Kidney (tissue), 14 donors: ENCODE measurements around the gene SMTNL2. TPM values are rescaled to one million over a fixed set of nuclear protein-coding genes. Genes with fewer than 3 reads are reported as not detected.
A peak's percentile ranks its signal among the peaks of the same experiment; 100 is the strongest.

Experiments used
- DNase-seq, 5 donors: peaks; one replicate each; pipeline ENCODE4 v3.0.0-alpha.2; 2013 to 2020
- FAIRE-seq: peaks from 2 replicates; lab custom pipeline; 2012; peaks lifted over from hg19 to GRCh38; lab: Jason Lieb, UNC
- H3K27ac ChIP-seq, 2 donors: one replicate each; pipeline ENCODE4 v1.7.0; 2013; ENCODE audit warnings: low read depth in 2 of 2, low read length in 2 of 2, inconsistent platforms in 1 of 2
- H3K27me3 ChIP-seq: one replicate; pipeline ENCODE4 v1.7.1; 2013; ENCODE audit warnings: low read length, inconsistent platforms; ENCODE audit not compliant: control insufficient read depth, insufficient read depth
- H3K36me3 ChIP-seq, 3 donors: one replicate each; pipeline versions ENCODE4 v1.7.0 to v1.7.1; 2013; ENCODE audit warnings: low read length in 3 of 3, control low read depth in 1 of 3, inconsistent platforms in 1 of 3; ENCODE audit not compliant: insufficient read depth in 3 of 3, control insufficient read depth in 2 of 3
- H3K4me1 ChIP-seq, 3 donors: one replicate each; pipeline versions ENCODE4 v1.7.0 to v1.7.1; 2013; ENCODE audit warnings: low read length in 3 of 3, inconsistent platforms in 1 of 3, low read depth in 1 of 3; ENCODE audit not compliant: control insufficient read depth in 2 of 3, insufficient read depth in 2 of 3
- H3K4me3 ChIP-seq, 3 donors: one replicate each; pipeline versions ENCODE4 v1.7.0 to v1.8.1; 2013; ENCODE audit warnings: low read length in 3 of 3, control low read depth in 1 of 3, inconsistent platforms in 1 of 3
- H3K9ac ChIP-seq, 3 donors: one replicate each; pipeline versions ENCODE4 v1.7.0 to v1.7.1; 2013; ENCODE audit warnings: low read length in 3 of 3, control low read depth in 1 of 3, inconsistent platforms in 1 of 3
- H3K9me3 ChIP-seq, 3 donors: one replicate each; pipeline versions ENCODE4 v1.7.0 to v1.7.1; 2013; ENCODE audit warnings: low read length in 3 of 3, control low read depth in 1 of 3, inconsistent platforms in 1 of 3; ENCODE audit not compliant: control insufficient read depth in 2 of 3, insufficient read depth in 1 of 3
- intact Hi-C: fragments of 100-400 bp; cut with DNase I; formaldehyde crosslinking; loops from one replicate; pipeline ENCODE4 v1.11.1; 2022
- polyA plus RNA-seq: library from polyadenylated mRNA; stranded (reverse); fragments of 350-450 nt; fragmentation: Illumina TruSeq; extraction: RNeasy Lipid Tissue Mini Kit (QIAGEN cat#74804); gene quantifications from one replicate; pipeline ENCODE4 v1.2.3, GENCODE V29; 2014; ENCODE audit warnings: low read depth, low replicate concordance; ENCODE audit not compliant: insufficient read depth
- total RNA-seq: library from RNA; stranded (reverse); fragmentation: NEBNext Ultra II Directional; extraction: Animal tissue kit (Norgen Biotek cat#: 25700); gene quantifications from one replicate; pipeline ENCODE4 v1.2.1, GENCODE V29; 2021
- TF ChIP-seq, protein P1 (sequence below): IDR thresholded peaks from 3 replicates; pipeline ENCODE4 v1.5.1; 2012; ENCODE audit warnings: mild to moderate bottlenecking, moderate library complexity, borderline replicate concordance; ENCODE audit not compliant: insufficient read depth; ENCODE audit errors: extremely low read depth
- donor health status: control.
- donor health status: control.
- donor health status: control.
- donor health status: control.
- donor health status: control.
- donor health status: DM: yes; HTN: yes; CAD: no.
- donor health status: Normal renal cell carcinoma (clear cell type).

Gene SMTNL2
- total and polyA plus RNA-seq, 2 donors from 2014 or later: 25.6 to 58.1 TPM

DNA sequence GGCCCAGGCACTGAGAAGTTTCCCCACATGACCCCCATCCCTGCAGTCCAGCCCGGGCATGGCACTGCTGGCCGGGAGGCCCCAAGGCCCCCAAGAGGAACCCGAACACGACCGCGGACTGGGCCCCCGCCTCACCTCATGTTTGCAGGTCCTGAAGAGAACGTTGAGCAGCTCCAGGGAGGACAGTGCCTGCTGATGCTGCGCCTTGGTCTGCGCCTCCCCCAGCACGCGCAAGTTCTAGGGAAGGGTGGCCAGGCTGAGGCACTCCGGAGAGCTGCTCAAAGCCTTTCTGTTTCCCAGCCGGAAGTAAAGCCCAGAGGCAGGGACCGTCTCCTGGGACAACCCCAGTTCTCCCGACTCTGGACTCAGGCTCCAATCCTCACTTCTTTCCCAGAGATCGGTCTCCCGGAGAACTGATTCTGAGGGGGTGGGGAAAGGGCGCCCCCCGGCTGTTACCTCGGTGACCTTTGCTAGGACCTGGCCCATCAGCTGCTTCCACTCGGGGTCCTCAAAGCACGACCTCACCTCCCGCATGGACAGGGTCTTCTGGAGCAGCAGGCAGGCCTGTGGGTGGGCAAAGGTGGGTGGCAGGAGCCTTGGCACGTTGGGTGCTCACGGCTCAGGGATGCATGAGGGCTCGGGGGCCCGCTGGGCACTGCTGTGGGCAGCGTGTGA, 42.9 kb upstream of the SMTNL2 start:
- no peaks in the 10 kb centered on the region for H3K9me3 ChIP-seq
- FAIRE-seq (no peak), DNase-seq (peak in 1 of 5 donors; percentile 78)
- no peaks in the 10 kb centered on the region for H3K27me3 ChIP-seq
- no peak overlapping the region for H3K27ac ChIP-seq
- H3K36me3 ChIP-seq: peaks cover 0 to under 1% (median 0%) of the 10 kb centered on the region in 3 donors
- peaks cover 0 to 10% (median 4%) of the 10 kb centered on the region in 3 donors for H3K4me1 ChIP-seq
- H3K9ac ChIP-seq: no peak overlapping the region
- no peak overlapping the region for H3K4me3 ChIP-seq
- TF ChIP-seq, protein P1, sequence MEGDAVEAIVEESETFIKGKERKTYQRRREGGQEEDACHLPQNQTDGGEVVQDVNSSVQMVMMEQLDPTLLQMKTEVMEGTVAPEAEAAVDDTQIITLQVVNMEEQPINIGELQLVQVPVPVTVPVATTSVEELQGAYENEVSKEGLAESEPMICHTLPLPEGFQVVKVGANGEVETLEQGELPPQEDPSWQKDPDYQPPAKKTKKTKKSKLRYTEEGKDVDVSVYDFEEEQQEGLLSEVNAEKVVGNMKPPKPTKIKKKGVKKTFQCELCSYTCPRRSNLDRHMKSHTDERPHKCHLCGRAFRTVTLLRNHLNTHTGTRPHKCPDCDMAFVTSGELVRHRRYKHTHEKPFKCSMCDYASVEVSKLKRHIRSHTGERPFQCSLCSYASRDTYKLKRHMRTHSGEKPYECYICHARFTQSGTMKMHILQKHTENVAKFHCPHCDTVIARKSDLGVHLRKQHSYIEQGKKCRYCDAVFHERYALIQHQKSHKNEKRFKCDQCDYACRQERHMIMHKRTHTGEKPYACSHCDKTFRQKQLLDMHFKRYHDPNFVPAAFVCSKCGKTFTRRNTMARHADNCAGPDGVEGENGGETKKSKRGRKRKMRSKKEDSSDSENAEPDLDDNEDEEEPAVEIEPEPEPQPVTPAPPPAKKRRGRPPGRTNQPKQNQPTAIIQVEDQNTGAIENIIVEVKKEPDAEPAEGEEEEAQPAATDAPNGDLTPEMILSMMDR: no peak
- intact Hi-C loops: no loop called here

DNA sequence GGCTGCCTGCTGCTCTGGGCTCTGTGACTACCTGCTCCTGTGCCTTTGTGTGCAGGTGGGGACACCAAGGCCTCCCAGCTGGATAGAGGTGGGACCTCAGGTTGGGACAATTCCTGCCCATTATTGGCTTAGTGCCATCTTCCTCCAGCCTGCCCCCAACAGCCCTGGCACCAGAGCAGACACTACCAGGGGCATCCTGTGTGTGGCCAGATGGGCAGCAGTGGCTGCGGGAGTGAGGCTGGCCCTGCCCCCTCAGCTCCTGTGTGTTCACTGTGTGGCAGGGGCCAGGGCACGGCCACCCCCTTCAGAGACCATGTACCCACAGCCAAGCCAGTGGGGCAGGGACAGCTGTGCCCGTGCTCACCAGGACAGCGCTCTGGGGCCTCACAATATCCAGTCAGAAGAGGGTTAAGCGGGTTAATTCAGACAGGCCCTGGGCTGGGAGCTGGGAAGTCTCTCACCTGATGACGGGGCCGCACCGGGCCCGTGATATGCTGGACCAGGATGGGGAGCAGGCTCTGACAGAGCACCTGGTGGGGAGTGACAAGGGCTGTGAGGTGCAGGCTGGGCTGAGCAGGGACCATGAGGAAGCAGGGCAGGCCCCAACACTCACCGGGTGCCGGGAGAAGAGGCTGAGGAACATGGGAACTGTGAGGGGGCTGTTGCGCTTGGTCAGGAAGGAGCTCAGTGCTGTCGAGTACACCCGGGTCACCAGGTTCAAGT, 42.2 kb upstream of the SMTNL2 start:
- no peak overlapping the region for H3K9ac ChIP-seq
- H3K27ac ChIP-seq: no peak overlapping the region
- H3K27me3 ChIP-seq: no peaks in the 10 kb centered on the region
- intact Hi-C loops: no loop called here
- no peak for DNase-seq
- TF ChIP-seq, protein P1: no peak
- peaks cover 0 to 7% (median 4%) of the 10 kb centered on the region in 3 donors for H3K4me1 ChIP-seq
- H3K36me3 ChIP-seq: peaks cover 0 to 5% (median 2%) of the 10 kb centered on the region in 3 donors
- no peak for FAIRE-seq
- H3K9me3 ChIP-seq: no peaks in the 10 kb centered on the region
- H3K4me3 ChIP-seq: no peak overlapping the region

DNA sequence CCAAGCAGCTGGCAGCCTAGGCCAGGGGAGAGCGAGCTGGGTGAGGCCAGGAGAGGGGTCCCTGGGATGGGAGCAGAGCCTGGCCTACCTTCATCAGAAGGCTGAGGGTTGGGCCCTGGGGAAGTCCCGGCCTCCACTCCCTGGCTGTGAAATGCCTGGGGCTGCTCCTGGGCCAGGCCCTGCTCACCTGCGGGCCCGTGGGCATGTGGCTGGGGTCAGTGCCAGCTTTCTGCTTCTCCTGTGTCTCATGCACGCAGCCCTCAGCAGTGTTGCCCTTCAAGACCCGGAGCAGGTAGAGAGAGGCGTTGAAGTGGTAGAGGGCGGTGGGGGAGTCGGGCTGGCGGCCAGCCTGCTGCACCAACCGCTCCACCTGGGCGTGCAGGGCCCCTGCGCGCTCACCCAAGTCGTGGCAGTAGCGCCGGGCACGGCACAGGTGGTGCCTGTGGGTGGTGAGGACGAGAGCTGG, 41.6 kb upstream of the SMTNL2 start:
- no peak for FAIRE-seq
- TF ChIP-seq, protein P1: no peak
- no peaks in the 10 kb centered on the region for H3K27me3 ChIP-seq
- no peaks in the 10 kb centered on the region for H3K9me3 ChIP-seq
- intact Hi-C loops: no loop called here
- peaks cover 0 to 5% (median 4%) of the 10 kb centered on the region in 3 donors for H3K4me1 ChIP-seq
- H3K9ac ChIP-seq: no peak overlapping the region
- H3K27ac ChIP-seq: no peak overlapping the region
- DNase-seq: no peak
- H3K36me3 ChIP-seq: peaks cover 0 to 10% (median 8%) of the 10 kb centered on the region in 3 donors
- no peak overlapping the region for H3K4me3 ChIP-seq
